ENCODE data around the gene CASK. TPM values are rescaled to one million over a fixed set of nuclear protein-coding genes. Genes with fewer than 3 reads are reported as not detected.
"Not testable (repeated sequence)": the region's sequence is repeated elsewhere in the genome, so short reads cannot be mapped to it uniquely, and the experiment has no call there.

Gene CASK
- polyA plus RNA-seq, 1 donor from 2014 or later = 58.3 TPM

DNA sequence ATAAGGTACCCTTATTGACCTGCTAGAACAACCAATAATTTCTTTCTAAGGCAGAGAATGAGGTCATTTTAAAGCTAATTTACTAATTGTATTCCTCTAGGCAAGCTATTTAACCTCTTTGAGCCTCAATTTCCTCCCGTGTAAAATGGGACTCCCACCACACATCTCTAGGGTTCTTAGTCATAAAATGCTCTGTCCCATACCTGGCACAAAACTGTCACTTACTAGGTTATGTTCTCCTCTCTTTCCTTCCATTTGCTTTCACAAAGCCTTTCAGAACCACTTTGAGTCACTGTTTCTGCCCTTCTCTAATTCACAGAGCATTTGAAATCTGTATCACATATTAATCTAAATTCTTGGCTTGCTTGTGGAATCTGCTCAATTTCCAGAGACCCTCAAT lies 201.8 kb downstream of the CASK start:
- no peaks in the 10 kb centered on the region for H3K9me3 ChIP-seq (ENCODE audit: low read length)
- no peak overlapping the region for H3K9ac ChIP-seq (ENCODE audit: low read length)
- H4K20me1 ChIP-seq (ENCODE audit: insufficient read depth) = no peaks in the 10 kb centered on the region
- H3K9me2 ChIP-seq (ENCODE audit: insufficient read depth, low read length) = no peaks in the 10 kb centered on the region
- H3K4me2 ChIP-seq (ENCODE audit: low read length) = no peak overlapping the region
- H3F3A ChIP-seq (ENCODE audit: insufficient read depth, low read length, poor library complexity, severe bottlenecking) = no peaks in the 10 kb centered on the region
- no peaks in the 10 kb centered on the region for H3K36me3 ChIP-seq (ENCODE audit: insufficient read depth, low read length)
- no peak overlapping the region for H3K4me3 ChIP-seq (ENCODE audit: low read length)
- TF ChIP-seq EP300 (conservative IDR thresholded peaks at IDR 0.05; ENCODE audit: poor library complexity, severe bottlenecking) (no peak), MXI1 (conservative IDR thresholded peaks at IDR 0.05; ENCODE audit: poor library complexity, severe bottlenecking) (no peak), TAF1 (IDR thresholded peaks at IDR 0.05; ENCODE audit: low read depth) (no peak), POLR2AphosphoS5 (IDR thresholded peaks at IDR 0.05) (no peak), EZH2 (IDR thresholded peaks at IDR 0.05; ENCODE audit: borderline replicate concordance, insufficient read depth, low read length, poor library complexity, severe bottlenecking) (no peak), SMC3 (conservative IDR thresholded peaks at IDR 0.05; ENCODE audit: poor library complexity) (no peak), RAD21 (conservative IDR thresholded peaks at IDR 0.05) (no peak)
- TF ChIP-seq, protein P1, sequence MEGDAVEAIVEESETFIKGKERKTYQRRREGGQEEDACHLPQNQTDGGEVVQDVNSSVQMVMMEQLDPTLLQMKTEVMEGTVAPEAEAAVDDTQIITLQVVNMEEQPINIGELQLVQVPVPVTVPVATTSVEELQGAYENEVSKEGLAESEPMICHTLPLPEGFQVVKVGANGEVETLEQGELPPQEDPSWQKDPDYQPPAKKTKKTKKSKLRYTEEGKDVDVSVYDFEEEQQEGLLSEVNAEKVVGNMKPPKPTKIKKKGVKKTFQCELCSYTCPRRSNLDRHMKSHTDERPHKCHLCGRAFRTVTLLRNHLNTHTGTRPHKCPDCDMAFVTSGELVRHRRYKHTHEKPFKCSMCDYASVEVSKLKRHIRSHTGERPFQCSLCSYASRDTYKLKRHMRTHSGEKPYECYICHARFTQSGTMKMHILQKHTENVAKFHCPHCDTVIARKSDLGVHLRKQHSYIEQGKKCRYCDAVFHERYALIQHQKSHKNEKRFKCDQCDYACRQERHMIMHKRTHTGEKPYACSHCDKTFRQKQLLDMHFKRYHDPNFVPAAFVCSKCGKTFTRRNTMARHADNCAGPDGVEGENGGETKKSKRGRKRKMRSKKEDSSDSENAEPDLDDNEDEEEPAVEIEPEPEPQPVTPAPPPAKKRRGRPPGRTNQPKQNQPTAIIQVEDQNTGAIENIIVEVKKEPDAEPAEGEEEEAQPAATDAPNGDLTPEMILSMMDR (IDR thresholded peaks at IDR 0.05; ENCODE audit: poor library complexity, severe bottlenecking) = no peak
- TF ChIP-seq, protein P2, sequence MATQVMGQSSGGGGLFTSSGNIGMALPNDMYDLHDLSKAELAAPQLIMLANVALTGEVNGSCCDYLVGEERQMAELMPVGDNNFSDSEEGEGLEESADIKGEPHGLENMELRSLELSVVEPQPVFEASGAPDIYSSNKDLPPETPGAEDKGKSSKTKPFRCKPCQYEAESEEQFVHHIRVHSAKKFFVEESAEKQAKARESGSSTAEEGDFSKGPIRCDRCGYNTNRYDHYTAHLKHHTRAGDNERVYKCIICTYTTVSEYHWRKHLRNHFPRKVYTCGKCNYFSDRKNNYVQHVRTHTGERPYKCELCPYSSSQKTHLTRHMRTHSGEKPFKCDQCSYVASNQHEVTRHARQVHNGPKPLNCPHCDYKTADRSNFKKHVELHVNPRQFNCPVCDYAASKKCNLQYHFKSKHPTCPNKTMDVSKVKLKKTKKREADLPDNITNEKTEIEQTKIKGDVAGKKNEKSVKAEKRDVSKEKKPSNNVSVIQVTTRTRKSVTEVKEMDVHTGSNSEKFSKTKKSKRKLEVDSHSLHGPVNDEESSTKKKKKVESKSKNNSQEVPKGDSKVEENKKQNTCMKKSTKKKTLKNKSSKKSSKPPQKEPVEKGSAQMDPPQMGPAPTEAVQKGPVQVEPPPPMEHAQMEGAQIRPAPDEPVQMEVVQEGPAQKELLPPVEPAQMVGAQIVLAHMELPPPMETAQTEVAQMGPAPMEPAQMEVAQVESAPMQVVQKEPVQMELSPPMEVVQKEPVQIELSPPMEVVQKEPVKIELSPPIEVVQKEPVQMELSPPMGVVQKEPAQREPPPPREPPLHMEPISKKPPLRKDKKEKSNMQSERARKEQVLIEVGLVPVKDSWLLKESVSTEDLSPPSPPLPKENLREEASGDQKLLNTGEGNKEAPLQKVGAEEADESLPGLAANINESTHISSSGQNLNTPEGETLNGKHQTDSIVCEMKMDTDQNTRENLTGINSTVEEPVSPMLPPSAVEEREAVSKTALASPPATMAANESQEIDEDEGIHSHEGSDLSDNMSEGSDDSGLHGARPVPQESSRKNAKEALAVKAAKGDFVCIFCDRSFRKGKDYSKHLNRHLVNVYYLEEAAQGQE (IDR thresholded peaks at IDR 0.05; ENCODE audit: borderline replicate concordance) = no peak
- no peak overlapping the region for H3K27ac ChIP-seq (ENCODE audit: low read length)
- no peaks in the 10 kb centered on the region for H3K79me2 ChIP-seq (replicated peaks; ENCODE audit: insufficient read depth, low read length)
- H3K27me3 ChIP-seq (ENCODE audit: insufficient read depth, low read depth, low read length) = no peaks in the 10 kb centered on the region
- H2AFZ ChIP-seq (ENCODE audit: low read depth, low read length) = no peak overlapping the region

DNA sequence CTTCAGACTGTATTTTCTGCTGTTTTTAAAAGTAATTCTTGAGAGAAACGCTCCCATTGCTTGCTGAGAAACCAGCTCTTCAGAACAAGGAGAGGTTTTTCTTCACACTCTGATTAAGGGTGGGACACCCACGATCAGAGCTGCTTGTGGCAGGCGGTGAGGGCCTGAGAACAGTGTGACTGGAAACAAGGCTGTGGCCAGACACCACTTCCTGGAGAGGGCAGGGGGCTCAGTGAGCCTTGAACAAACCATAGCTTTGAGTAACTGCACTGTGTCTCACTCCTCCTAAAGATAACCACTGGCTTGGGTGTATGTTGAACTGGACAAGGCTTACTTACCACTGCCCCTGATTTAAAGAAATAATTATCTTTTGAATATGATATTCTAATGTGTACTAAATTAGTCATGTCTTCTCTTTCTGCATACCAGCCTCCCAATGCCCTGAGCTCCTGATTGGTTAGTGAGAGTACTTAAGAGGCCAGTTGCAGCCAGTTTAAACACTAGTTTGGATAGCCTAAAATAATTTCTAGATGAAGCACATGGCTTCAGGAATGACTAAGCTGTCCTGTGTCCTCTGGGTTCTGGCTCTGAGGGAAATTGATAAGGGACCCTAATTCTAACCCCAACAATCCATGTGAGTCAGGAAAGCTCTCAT lies 203.1 kb downstream of the CASK start:
- Histone ChIP-seq H3K27me3 (ENCODE audit: insufficient read depth, low read depth, low read length) (no peaks in the 10 kb centered on the region), H3K9ac (ENCODE audit: low read length) (no peak overlapping the region), H3K9me3 (ENCODE audit: low read length) (no peaks in the 10 kb centered on the region), H3K4me3 (ENCODE audit: low read length) (no peak overlapping the region), H3K4me2 (ENCODE audit: low read length) (no peak overlapping the region), H3K79me2 (replicated peaks; ENCODE audit: insufficient read depth, low read length) (no peaks in the 10 kb centered on the region), H3K9me2 (ENCODE audit: insufficient read depth, low read length) (no peaks in the 10 kb centered on the region), H4K20me1 (ENCODE audit: insufficient read depth) (no peaks in the 10 kb centered on the region), H3F3A (ENCODE audit: insufficient read depth, low read length, poor library complexity, severe bottlenecking) (no peaks in the 10 kb centered on the region), H3K27ac (ENCODE audit: low read length) (no peak overlapping the region), H3K36me3 (ENCODE audit: insufficient read depth, low read length) (no peaks in the 10 kb centered on the region), H2AFZ (ENCODE audit: low read depth, low read length) (no peak overlapping the region)
- TF ChIP-seq EZH2 (IDR thresholded peaks at IDR 0.05; ENCODE audit: borderline replicate concordance, insufficient read depth, low read length, poor library complexity, severe bottlenecking) (no peak), SMC3 (conservative IDR thresholded peaks at IDR 0.05; ENCODE audit: poor library complexity) (no peak), TAF1 (IDR thresholded peaks at IDR 0.05; ENCODE audit: low read depth) (no peak)
- TF ChIP-seq, protein P2 (IDR thresholded peaks at IDR 0.05; ENCODE audit: borderline replicate concordance) = no peak

DNA sequence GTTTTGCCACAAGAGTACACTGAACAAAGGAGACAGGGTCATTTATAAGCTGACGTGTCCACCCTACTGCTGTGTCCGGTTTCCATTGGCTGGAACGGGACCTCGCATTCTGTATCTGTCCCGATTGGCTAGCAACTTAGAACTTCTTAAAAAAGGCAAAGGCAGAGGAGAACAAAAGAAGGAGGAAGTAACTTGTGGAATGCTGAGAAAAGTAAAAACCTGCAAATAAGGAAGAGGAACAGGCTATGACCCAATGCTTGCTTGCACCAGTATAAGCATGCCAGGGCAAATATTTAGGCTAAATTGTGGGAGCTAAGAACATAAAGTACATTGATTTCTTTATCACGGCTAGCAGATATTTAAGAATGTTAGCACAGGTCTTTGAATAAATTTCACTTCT lies 203.7 kb downstream of the CASK start:
- not testable (repeated sequence) for H3K27ac ChIP-seq (ENCODE audit: low read length); H4K20me1 ChIP-seq (ENCODE audit: insufficient read depth)

More for the DNA sequence above, 203.7 kb downstream of the CASK start:
- not testable (repeated sequence) for H3K9ac ChIP-seq (ENCODE audit: low read length); H3F3A ChIP-seq (ENCODE audit: insufficient read depth, low read length, poor library complexity, severe bottlenecking); H3K79me2 ChIP-seq (replicated peaks; ENCODE audit: insufficient read depth, low read length); H3K36me3 ChIP-seq (ENCODE audit: insufficient read depth, low read length); H3K4me3 ChIP-seq (ENCODE audit: low read length); H3K9me2 ChIP-seq (ENCODE audit: insufficient read depth, low read length); H3K4me2 ChIP-seq (ENCODE audit: low read length); H2AFZ ChIP-seq (ENCODE audit: low read depth, low read length); H3K27me3 ChIP-seq (ENCODE audit: insufficient read depth, low read depth, low read length); H3K9me3 ChIP-seq (ENCODE audit: low read length)
